CD4-positive, alpha-beta T cell treated with Interleukin-2 at 100 ng/mL for 4 hours (primary cell): Measurements from ENCODE around the gene ARHGEF2.
A peak's percentile ranks its signal among the peaks of the same experiment; 100 is the strongest.
"Not testable (repeated sequence)": the region's sequence is repeated elsewhere in the genome, so short reads cannot be mapped to it uniquely, and the experiment has no call there.

Experiments used
- DNase-seq: peaks from one replicate; pipeline ENCODE4 v3.0.0-alpha.2; 2020; ENCODE audit warnings: low spot score

The ARHGEF2 gene

DNA sequence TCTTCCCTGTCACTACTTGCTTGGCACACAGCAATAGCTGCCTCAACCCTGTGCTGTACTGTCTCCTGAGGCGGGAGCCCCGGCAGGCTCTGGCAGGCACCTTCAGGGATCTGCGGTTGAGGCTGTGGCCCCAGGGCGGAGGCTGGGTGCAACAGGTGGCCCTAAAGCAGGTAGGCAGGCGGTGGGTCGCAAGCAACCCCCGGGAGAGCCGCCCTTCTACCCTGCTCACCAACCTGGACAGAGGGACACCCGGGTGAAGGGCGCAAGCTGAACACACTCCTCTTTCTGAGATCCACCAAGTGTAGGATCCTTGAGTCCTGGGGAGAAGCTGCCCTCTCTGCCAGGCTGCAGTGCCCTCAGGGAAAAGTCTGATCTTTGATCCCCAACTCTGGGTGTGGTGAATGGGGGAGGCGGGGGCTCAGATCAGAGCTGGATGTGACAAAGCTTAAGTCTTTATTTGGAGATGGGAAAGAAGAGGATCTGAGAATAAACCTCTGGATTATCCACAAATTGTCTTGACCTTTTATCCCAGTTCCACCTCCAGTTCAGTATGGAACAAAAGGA lies 35.7 kb downstream of the ARHGEF2 start:
- DNase-seq: no peak

DNA sequence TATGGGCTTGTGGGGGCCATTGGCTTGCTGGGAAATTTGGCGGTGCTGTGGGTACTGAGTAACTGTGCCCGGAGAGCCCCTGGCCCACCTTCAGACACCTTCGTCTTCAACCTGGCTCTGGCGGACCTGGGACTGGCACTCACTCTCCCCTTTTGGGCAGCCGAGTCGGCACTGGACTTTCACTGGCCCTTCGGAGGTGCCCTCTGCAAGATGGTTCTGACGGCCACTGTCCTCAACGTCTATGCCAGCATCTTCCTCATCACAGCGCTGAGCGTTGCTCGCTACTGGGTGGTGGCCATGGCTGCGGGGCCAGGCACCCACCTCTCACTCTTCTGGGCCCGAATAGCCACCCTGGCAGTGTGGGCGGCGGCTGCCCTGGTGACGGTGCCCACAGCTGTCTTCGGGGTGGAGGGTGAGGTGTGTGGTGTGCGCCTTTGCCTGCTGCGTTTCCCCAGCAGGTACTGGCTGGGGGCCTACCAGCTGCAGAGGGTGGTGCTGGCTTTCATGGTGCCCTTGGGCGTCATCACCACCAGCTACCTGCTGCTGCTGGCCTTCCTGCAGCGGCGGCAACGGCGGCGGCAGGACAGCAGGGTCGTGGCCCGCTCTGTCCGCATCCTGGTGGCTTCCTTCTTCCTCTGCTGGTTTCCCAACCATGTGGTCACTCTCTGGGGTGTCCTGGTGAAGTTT lies 36.4 kb downstream of the ARHGEF2 start:
- no peak for DNase-seq

DNA sequence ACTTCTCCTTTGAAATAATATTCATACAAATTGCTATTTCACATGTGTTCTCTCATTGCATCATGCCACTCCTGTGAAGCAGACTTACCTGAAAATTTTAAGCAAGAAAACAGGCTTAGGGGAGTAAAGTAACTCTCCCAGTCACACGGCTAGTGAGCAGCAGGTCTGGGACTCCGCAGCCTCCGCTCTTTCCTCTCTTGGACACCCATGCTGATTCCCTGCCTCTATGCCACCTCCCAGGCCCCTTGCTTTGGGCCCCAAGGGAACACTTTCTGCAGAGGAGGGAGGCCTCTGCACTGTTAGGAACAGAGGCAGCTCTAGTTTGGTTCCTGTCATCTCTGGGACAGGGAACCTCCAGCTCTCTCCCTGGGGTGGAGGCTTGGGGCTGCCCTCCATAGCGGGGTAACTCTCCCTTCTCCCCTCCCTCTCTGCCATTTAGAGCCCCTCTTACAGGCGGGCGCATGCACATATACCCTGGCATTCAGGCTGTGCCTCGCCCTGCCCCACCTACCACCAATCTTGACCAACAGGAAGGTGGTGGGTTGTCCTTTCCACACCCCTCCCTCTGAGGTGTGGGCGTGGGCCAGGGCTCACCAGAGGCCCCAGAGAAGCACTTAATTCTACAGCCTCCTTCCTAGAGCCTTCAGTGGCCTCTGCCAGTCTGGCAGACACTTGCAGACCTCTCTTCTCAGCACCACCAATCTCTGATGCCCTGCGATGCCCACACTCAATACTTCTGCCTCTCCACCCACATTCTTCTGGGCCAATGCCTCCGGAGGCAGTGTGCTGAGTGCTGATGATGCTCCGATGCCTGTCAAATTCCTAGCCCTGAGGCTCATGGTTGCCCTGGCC lies 37.1 kb downstream of the ARHGEF2 start, which contains the start of gene RXFP4:
RXFP4 (plus strand) TSS at position 646 of the 852 bp plus-strand sequence; CDS start at position 718, 72 bp downstream.
- DNase-seq: no peak

DNA sequence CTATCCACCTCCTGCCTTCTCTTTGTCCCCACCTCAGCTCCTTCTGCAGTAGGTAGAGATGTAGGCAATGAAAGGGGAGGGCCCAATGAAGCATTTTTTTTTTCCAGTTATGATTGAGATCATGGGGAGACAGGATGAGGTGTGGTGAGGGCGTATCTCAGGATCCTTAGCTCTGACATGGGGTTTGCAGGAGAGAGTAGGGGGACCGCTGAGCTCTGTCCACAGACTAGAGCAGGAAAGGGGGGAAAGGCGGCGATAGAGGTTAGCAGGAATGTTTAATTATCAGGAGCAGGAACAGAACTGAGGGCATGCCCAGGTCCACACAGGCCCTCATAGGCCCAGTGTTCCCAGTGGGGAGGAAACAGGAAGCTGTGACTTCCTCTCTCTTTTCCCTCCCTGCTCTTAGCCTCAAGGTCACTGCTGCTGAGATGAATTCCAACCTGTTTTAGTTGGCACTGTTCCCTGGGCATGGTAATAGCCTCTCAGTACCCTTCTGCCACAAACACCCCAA lies 37.8 kb downstream of the ARHGEF2 start:
- no peak for DNase-seq

DNA sequence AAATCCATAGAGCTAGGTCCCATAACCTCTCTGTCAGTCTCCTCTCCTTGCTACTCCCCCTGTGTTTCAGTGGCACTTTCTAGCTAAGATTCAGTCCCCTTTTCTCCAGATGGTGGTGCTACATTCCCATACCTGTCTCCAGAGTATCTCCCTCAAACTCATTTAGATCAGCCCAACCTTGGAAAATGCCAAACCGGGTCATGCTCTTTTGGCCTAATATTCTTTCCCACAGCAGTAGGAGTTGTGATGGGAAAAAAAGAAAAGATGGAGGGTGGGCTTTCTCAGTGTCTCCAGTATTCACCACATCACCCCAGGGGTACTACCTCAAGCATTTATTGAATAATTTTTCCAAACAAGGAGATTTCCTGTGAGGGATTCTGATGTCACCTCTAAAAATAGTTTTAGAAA lies 40.1 kb downstream of the ARHGEF2 start:
- DNase-seq: peak; percentile 66

DNA sequence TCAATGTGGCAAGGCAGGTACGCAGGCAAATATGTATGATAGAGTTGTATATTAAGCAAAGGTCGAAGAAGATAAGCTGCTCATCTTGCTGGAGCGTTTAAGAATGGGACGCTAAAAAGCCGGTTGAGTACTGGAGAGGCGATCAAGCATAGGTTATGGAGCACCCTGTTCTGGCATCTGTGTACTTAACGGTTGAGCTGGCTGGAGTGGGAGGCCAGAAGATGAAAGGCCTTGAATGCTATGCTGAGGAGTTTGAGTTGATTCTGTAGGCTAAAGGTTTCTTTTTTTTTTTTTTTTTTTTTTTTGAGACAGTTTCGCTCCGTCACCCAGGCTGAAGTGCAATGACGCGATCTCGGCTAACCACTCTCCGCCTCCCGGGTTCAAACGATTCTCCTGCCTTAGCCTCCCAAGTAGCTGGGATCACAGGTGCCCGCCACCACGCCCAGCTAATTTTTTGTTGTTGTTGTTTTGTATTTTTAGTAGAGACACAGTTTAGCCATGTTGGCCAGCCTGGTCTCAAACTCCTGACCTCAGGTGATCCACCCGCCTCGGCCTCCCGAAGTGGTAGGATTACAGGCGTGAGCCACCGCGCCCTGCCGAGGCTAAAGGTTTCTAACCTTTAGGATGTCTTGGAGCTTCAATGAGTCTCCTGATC lies 43.3 kb downstream of the ARHGEF2 start:
- no peak for DNase-seq

DNA sequence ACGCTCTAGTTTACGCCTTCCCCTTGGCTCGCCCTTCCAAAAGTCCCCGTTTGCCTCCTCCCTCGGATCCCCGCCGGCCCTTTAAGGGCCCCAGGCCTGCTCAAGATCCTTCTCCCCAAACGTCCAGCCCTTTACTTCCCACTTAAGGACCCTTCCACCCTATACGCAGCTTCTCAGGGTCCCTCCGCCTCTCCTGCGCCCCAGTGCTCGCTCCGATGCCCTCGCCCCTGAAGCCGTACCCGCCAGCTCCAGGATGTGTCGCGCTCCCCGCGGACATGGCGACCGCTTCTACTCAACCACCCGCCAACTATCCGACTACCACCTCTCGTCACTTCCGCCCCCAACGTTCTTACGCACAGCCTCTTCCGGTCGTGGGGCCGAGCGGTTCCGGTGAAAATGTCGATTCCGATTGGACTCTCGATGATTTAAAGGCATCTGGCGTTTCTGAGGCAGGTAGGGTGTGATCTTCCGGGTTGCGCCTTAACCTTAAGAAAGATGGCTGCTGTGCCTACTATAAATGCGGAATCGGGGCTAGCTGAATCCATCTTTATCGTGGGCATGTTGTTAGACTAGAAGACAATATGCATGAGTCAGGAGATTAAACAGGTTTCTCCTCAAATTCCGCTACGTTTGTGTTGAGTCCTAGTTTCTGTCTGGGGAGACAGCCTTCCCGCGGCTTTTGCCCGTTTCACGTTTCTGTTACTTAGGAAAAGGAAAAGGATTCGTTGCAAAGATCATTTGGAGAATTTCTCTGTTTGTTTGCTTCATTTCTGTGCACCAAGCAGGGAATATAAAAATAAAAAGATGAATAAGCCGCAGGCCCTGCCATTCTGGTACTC lies 44.0 kb downstream of the ARHGEF2 start, which contains the start of gene KHDC4:
KHDC4 (minus strand) TSS at position 317 of the 839 bp plus-strand sequence; CDS start at position 277, 40 bp downstream.
- peak; percentile 97 for DNase-seq

DNA sequence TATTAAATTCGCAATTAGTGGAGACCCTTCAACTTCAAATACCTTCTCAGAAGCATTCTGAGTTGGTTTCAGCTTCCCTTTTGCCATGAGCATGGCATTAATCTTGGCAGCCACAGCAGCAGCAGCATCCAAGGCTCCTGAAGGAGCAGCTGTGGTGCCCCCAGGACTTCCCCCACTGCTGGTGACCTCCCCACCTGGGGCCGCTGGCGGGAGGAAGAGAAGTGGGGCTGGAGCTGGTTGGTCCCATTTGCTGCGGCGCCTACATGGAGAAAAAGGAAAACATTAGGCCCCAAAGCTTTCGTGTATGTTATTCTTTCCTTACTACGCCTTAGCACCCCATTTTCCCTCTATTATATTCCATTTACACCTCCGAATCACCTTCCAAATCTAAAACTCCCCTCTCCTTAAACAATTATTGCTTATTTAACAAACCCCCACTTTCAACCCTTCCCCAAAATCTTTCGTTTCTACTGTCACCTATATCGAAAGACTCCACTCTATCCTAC lies 44.7 kb downstream of the ARHGEF2 start:
- DNase-seq: no peak

DNA sequence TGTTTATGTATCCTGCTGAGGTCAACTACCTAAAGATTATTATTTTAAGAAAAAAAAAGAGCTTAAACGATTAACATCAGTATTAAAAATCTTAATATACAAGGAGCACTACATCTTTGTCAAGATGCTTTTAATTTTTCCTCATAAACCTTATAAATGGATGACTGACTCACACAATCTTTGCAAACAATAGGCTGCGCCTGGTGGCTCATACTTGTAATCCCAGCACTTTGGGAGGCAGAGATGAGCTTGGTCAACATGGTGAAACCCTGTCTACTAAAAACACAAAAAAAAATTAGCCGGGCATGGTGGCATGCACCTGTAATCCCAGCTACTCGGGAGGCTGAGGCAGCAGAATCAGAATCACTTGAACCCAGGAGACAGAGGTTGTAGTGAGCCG lies 45.9 kb downstream of the ARHGEF2 start:
- DNase-seq: no peak

DNA sequence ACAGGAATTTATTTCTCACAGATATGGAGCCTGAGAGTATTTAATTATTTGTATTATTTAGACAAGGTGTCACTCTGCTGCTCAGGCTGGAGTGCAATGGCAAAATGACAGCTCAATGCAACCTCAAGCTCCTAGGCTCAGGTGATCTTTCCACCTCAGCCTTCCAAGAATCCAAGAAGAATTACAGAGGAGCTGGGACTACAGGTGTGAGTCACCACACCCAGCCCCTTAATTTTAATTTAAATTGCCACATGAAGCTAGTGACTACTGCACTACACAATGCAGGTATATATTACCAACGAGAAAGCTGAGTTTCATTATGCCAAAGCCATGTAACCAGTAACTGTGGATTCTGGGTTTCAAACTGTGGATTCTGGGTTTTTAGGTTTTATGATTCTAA lies 46.3 kb downstream of the ARHGEF2 start:
- DNase-seq: no peak

DNA sequence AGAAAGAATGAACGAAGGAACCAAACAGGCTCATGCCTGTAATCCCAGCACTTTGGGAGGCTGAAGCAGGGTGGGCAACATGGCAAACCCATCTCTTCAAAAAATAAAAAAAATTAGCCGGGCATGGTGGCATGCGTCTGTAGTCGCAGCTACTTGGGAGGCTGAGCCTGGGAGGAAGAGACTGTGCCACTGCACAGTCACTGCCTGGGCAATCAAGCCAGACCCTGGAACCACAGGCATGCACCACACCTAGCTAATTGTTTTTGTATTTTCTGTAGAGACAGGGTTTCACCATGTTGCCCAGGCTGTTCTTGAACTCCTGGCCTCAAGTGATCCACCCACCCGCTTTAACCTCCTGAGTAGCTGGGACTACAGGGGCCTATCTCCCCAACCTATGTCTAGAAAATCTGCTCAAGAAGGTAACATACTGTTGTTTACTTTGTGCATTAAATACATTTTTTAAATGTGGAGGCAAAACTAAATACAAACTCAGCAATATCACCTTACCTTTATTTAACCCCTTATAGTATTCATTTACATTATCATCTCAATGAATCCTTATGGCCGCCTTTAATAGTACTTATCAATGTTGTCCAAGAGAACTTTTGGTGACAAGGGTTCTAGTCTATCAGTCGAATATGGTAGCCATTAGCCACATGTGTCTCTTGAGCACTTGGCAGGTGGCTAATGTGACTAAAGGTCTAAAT lies 46.9 kb downstream of the ARHGEF2 start:
- DNase-seq: no peak

DNA sequence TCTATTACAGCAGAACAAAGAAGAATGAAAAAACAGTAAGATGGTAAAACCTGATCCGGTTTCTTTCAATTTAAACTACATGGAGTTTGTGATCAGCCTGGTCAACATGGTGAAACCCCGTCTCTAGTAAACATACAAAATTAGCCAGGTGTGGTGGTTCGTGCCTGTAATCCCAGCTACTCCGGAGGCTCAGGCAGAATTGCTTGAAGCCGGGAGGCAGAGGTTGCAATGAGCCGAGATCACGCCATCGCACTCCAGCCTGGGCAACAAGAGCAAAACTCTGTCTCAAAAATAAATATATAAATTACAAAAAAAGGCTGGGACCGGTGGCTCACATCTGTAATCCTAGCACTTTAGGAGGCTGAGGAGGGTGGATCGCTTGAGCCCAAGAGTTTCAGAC lies 47.6 kb downstream of the ARHGEF2 start:
- not testable (repeated sequence) for DNase-seq

DNA sequence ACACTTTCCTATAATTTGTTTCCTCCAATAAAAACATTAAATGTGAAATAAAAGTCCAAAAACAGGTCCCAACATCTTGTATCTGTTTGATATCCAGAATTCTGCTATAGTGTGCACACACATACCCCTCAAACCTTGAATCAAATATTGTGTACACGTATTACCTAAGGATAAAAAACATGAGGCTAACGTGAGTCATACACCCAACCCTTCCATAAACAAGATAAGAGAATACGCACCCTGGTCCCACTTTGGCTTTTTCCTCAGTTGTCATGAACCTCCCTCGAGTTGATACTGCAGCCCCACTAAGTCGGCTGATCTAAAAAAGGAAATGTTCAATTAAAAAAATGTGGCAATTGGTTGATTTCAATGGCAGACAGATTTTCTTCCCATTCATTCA lies 49.3 kb downstream of the ARHGEF2 start:
- no peak for DNase-seq

DNA sequence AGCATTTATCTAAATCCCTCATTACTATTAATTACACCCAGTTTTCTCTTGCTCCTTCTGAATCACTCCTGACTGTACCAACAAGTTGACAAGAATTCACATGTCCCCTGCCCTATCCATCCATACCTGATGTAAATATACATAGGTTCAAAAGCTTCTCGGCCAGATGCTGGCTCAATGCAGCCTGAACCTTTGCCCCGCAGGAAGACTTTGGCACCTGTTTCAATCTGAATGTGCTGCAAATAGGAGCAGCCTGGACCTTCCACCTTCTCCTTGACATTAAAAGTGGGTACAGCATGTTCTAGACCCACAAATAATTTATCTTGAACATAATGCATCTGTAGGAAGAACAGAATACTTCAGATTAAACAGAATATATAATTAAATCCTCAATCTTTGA lies 52.8 kb downstream of the ARHGEF2 start:
- no peak for DNase-seq

DNA sequence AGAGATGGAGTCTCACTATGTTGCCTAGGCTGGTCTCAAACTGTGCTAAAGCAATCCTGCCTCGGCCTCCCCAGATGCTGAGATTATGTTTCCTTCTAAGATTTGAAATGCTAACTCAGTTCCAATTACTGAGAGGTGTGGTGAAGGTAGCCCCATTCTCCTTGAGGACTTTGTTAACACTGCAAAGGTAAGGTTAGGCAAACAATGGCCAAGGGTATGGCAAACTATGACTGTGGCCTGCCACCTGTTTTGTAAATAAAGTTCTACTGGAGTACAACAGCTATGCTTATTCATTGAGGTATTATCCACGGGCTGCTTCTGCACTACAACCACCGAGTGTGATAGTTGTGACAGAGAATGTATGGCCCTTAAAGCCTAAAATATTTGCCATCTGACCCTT lies 57.6 kb downstream of the ARHGEF2 start:
- DNase-seq: no peak

DNA sequence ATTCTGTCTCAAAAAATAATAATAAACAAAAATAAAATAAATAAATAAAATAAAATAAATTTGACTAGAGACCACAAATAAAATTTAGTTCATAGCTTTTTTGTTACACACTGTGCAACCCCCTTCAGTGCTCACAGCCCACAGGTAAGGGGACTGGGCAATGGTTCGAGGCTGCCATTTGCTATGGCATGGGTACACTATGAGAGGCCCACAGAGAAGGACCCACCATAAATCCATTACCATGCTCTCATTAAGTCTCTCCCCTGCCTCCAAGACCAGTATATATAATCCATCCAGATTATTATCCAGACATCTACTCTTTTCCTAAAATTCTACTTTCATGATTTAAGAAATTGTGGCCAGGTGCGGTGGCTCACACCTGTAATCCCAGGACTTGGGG lies 58.5 kb downstream of the ARHGEF2 start:
- no peak for DNase-seq

DNA sequence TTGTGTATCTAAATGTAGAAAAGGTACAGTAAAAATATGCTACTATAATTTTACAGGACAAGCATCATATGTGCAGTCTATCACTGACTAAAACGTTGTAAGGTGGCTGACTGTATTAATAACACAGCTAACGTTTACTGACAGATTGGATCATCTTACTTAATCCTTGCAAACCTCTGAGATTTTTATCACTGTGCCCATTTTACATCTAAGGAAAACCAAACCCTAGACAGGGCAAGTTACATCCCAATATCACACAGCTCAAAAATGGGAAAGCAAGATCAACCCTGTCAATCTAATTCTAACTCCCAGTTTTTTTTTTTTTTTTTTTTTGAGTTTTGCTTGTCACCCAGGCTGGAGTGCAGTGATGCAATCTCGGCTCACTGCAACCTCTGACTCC lies 59.7 kb downstream of the ARHGEF2 start:
- DNase-seq: no peak

DNA sequence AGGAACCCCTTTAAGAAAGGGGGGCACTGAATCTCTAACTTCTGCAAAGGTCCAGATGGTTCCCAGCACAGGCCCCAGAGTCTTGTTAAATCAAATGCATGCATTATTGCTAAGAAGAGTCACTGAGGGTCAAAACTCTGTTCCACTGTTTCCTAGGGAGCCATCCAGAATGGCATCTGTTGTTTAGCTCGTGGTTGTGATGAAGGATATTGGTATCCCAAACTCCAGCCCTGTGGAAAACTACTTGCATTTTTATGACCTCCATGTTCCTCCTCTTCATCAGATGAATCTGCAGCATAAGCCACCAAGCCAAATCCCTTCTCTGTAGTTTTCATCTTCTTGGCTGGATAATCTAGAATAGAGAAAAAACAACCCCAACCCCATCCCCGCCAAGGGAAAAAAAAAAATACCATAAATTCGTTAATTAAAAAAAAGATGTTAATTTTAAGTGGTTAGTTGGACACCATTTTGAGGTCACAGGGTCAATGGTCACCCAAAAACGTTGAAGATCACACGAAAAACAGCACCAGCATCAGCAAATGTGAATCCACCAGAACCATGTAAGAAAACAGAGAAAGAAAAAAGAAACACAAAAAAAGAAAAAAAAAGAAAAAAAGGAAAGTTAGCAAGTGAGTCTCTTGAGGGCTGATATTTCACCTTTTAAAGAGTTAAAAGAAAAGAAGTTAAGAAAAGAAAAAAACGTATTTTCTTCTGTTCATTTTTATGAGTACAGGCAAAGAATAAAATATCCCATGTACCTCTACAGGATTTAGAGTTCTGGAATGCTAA lies 64.2 kb downstream of the ARHGEF2 start:
- DNase-seq: no peak

DNA sequence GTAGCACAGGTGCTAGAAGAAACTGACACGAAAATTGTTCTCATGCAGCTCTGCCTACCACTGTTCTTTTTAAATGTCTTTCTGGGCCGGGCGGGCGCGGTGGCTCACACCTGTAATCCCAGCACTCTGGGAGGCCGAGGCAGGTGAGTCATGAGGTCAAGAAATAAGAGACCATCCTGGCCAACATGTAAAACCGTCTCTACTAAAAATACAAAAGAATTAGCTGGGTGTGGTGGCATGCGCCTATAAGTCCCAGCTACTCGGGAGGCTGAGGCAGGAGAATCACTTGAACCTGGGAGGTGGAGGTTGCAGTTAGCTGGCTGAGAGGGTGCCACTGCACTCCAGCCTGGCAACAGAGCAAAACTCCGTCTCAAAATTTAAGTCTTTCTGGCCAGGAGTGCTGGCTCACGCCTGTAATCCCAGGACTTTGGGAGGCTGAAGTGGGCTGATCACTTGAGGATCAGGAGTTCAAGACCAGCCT lies 66.3 kb downstream of the ARHGEF2 start:
- DNase-seq: no peak
